Caco-2 (cell line): ENCODE data around the gene TLN1. TPM values are rescaled to one million over a fixed set of nuclear protein-coding genes. Genes with fewer than 3 reads are reported as not detected.

Experiments
- Bru-seq: library from RNA; stranded (reverse); fragments of 400-500 nt; gene quantifications from one replicate; lab custom pipeline; 2021; lab: Mats Ljungman, UMichigan
- BruChase-seq, 2 experiments: library from RNA; stranded (reverse); fragments of 400-500 nt; gene quantifications; one replicate each; lab custom pipeline; 2021; lab: Mats Ljungman, UMichigan
- BruUV-seq: library from RNA; stranded (reverse); fragments of 400-500 nt; replicated peaks from 2 replicates; lab custom pipeline; 2021; lab: Mats Ljungman, UMichigan
- CTCF ChIA-PET: fragments of 300-600 bp; sonication (Branson Sonifier 250); formaldehyde crosslinking; loops from one replicate; lab custom pipeline; 2022; ENCODE audit warnings: antibody characterized with exemption; lab: Charles Lee
- POLR2A ChIA-PET: fragments of 300-600 bp; sonication (Branson Sonifier 250); formaldehyde crosslinking; loops from one replicate; lab custom pipeline; 2022; ENCODE audit warnings: antibody characterized with exemption; lab: Charles Lee
- DNase-seq, 2 experiments: peaks; one replicate each; pipeline versions ENCODE4 v3.0.0 to v3.0.0-alpha.2; 2020 to 2022
- H3K27me3 ChIP-seq: replicated peaks from 2 replicates; pipeline ENCODE4 v1.6.0; 2011; ENCODE audit warnings: low read length; ENCODE audit not compliant: control insufficient read depth, insufficient read depth
- H3K36me3 ChIP-seq: 2 replicates; pipeline ENCODE4 v1.5.1; 2011; ENCODE audit warnings: low read length; ENCODE audit not compliant: control insufficient read depth, insufficient read depth
- H3K4me1 ChIP-seq: fragments of 250-450 bp; sonication (Bioruptor Pico); 2 replicates; pipeline ENCODE4 v1.5.1; 2020; ENCODE audit warnings: mild to moderate bottlenecking
- H3K4me3 ChIP-seq: 2 replicates; pipeline ENCODE4 v1.5.1; 2011; ENCODE audit warnings: low read depth, mild to moderate bottlenecking, control low read depth, low read length
- H3K9me3 ChIP-seq: fragments of 250-450 bp; sonication (Bioruptor Pico); 2 replicates; pipeline ENCODE4 v1.5.1; 2020; ENCODE audit warnings: mild to moderate bottlenecking, moderate library complexity
- H3K27ac Mint-ChIP-seq: one replicate; pipeline ENCODE4 v1.8.0; 2022; ENCODE audit warnings: mixed read lengths; ENCODE audit not compliant: unreplicated experiment
- H3K27me3 Mint-ChIP-seq: one replicate; pipeline ENCODE4 v1.8.0; 2022; ENCODE audit warnings: mixed read lengths; ENCODE audit not compliant: insufficient read depth, unreplicated experiment
- H3K36me3 Mint-ChIP-seq: one replicate; pipeline ENCODE4 v1.8.0; 2022; ENCODE audit warnings: mild to moderate bottlenecking, mixed read lengths; ENCODE audit not compliant: insufficient read depth, unreplicated experiment
- H3K4me1 Mint-ChIP-seq: one replicate; pipeline ENCODE4 v1.8.0; 2022; ENCODE audit warnings: low read depth, mixed read lengths; ENCODE audit not compliant: unreplicated experiment
- H3K4me3 Mint-ChIP-seq: one replicate; pipeline ENCODE4 v1.8.0; 2022; ENCODE audit warnings: mild to moderate bottlenecking, moderate library complexity, mixed read lengths; ENCODE audit not compliant: unreplicated experiment
- H3K9me3 Mint-ChIP-seq: one replicate; pipeline ENCODE4 v1.8.0; 2022; ENCODE audit warnings: mixed read lengths; ENCODE audit not compliant: unreplicated experiment
- CTCF ChIP-seq, 2 experiments: fragments of 200-600 bp in 1 of 2; IDR thresholded peaks; 1 replicate in 1 of 2; 2 replicates in 1 of 2; pipeline versions ENCODE4 v1.5.1 to v1.8.0; 2011 to 2022; ENCODE audit warnings: antibody characterized with exemption in 1 of 2, control low read depth in 1 of 2, inconsistent platforms in 1 of 2, low read depth in 1 of 2, low read length in 1 of 2, mild to moderate bottlenecking in 1 of 2, moderate library complexity in 1 of 2; ENCODE audit not compliant: insufficient read depth in 1 of 2, severe bottlenecking in 1 of 2, unreplicated experiment in 1 of 2
- intact Hi-C: fragments of 100-400 bp; cut with micrococcal nuclease; formaldehyde crosslinking; loops from one replicate; pipeline ENCODE4 v1.10.0; 2022; ENCODE audit not compliant: unreplicated experiment
- long read RNA-seq: library from polyadenylated mRNA; stranded (forward); transcript quantifications from one replicate; pipeline ENCODE4 v2.0.0, GENCODE V29; 2022
- total RNA-seq: library from RNA; stranded (reverse); gene quantifications from 2 replicates; pipeline ENCODE4 v1.2.3, GENCODE V29; 2022

The TLN1 gene
- 147 and 165 TPM in 2 replicates for total RNA-seq
- Bru-seq, nascent RNA, result percentile 76 among the genes with signal in this experiment
- BruChase-seq, experiment 1, labeled RNA remaining after a 2-hour chase, result percentile 79 among the genes with signal in this experiment
- percentile 92 among the genes with signal in this experiment for BruChase-seq, experiment 2, labeled RNA remaining after a 6-hour chase
- long read RNA-seq, full-length matches to known transcripts, result 1 of 56 reads
- long read RNA-seq, partial matches to known transcripts, result 44 of 56 reads
- long read RNA-seq, other reads (novel, unspliced or antisense), result 11 of 56 reads

- Histone ChIP-seq H3K27me3 (no peaks in the 10 kb centered on the region), H3K4me1 (peaks cover 39% of the 10 kb centered on the region), H3K36me3 (peaks cover 1% of the 10 kb centered on the region), H3K9me3 (no peaks in the 10 kb centered on the region), H3K4me3 (peak within 1 kb of the TSS; percentile 83)
- peak; percentile 98 to 99 for DNase-seq
- H3K4me3 Mint-ChIP-seq, result no peak within 1 kb of the TSS
- H3K27ac Mint-ChIP-seq, result no peak within 1 kb of the TSS
- no TSS peak for BruUV-seq
- POLR2A ChIA-PET, result interaction anchor here (0.7 to 3.1 kb wide), 12 partner anchors 8 to 660 kb away, joined by 3 to 41 read pairs (median 6); partner anchors contain the start of genes ARHGEF39, CCDC107, GBA2 and HINT2
- peak in 1 of 2 experiments; percentile 12 for TF ChIP-seq CTCF (IDR thresholded peaks at IDR 0.05; ENCODE audit: insufficient read depth in 1 of 2, low read depth in 1 of 2, low read length in 1 of 2, severe bottlenecking in 1 of 2, unreplicated experiment in 1 of 2)
- intact Hi-C loops, result loop anchor here (1.0 to 10.0 kb wide), 8 partner anchors 17 to 617 kb away; partner anchors contain the start of genes ATOSB, GBA2, RGP1 and TESK1
- no peaks in the 10 kb centered on the region for H3K4me1 Mint-ChIP-seq
- peaks cover 50% of the 10 kb centered on the region for H3K36me3 Mint-ChIP-seq
- no peaks in the 10 kb centered on the region for H3K9me3 Mint-ChIP-seq
- CTCF ChIA-PET, result interaction anchor here (0.6 to 2.8 kb wide), 14 partner anchors 14 to 258 kb away, joined by 3 to 19 read pairs (median 4); partner anchors contain the start of genes ARHGEF39, CCDC107, GBA2 and RGP1
- no peaks in the 10 kb centered on the region for H3K27me3 Mint-ChIP-seq
Measured at GRCh38 chr9:35732185-35732799, at the start of gene TLN1, which contains the start of gene CREB3. Gene TLN1, minus strand, starts transcription at chr9:35732195. Its CDS starts 6,501 bp downstream, at chr9:35725694. Gene CREB3, plus strand, starts transcription at chr9:35732666. Its CDS starts 107 bp downstream, at chr9:35732773.

- no peak overlapping the region for H3K4me3 Mint-ChIP-seq
- no peaks in the 10 kb centered on the region for H3K27me3 Mint-ChIP-seq
- H3K4me1 Mint-ChIP-seq, result no peaks in the 10 kb centered on the region
- no peak overlapping the region for H3K4me3 ChIP-seq
- H3K27ac Mint-ChIP-seq, result no peak overlapping the region
- ChIA-PET POLR2A (no interaction called here), CTCF (no interaction called here)
- no peaks in the 10 kb centered on the region for H3K36me3 ChIP-seq
- no peaks in the 10 kb centered on the region for H3K36me3 Mint-ChIP-seq
- no peaks in the 10 kb centered on the region for H3K9me3 ChIP-seq
- no TSS peak for BruUV-seq
- TF ChIP-seq CTCF (IDR thresholded peaks at IDR 0.05; ENCODE audit: insufficient read depth in 1 of 2, low read depth in 1 of 2, low read length in 1 of 2, severe bottlenecking in 1 of 2, unreplicated experiment in 1 of 2), result no peak
- H3K9me3 Mint-ChIP-seq, result no peaks in the 10 kb centered on the region
- intact Hi-C loops, result no loop called here
- H3K27me3 ChIP-seq, result no peaks in the 10 kb centered on the region
- DNase-seq, result no peak
- no peaks in the 10 kb centered on the region for H3K4me1 ChIP-seq
Measured at GRCh38 chr9:35781066-35781465, 49.1 kb upstream of the TLN1 start.

- H3K4me1 Mint-ChIP-seq, result no peaks in the 10 kb centered on the region
- H3K36me3 Mint-ChIP-seq, result no peaks in the 10 kb centered on the region
- Histone ChIP-seq H3K4me1 (no peaks in the 10 kb centered on the region), H3K27me3 (no peaks in the 10 kb centered on the region), H3K9me3 (no peaks in the 10 kb centered on the region), H3K36me3 (no peaks in the 10 kb centered on the region), H3K4me3 (no peak overlapping the region)
- DNase-seq, result no peak
- no peak overlapping the region for H3K4me3 Mint-ChIP-seq
- POLR2A ChIA-PET, result no interaction called here
- BruUV-seq, result no TSS peak
- H3K9me3 Mint-ChIP-seq, result no peaks in the 10 kb centered on the region
- CTCF ChIA-PET, result interaction anchor here (0.8 to 2.2 kb wide), 2 partner anchors 12 to 104 kb away, joined by 3 to 4 read pairs; no protein-coding TSS in a partner anchor
- no peaks in the 10 kb centered on the region for H3K27me3 Mint-ChIP-seq
- no peak for TF ChIP-seq CTCF (IDR thresholded peaks at IDR 0.05; ENCODE audit: insufficient read depth in 1 of 2, low read depth in 1 of 2, low read length in 1 of 2, severe bottlenecking in 1 of 2, unreplicated experiment in 1 of 2)
- intact Hi-C loops, result no loop called here
- no peak overlapping the region for H3K27ac Mint-ChIP-seq
Measured at GRCh38 chr9:35778496-35778895, 46.5 kb upstream of the TLN1 start.
